LNCaP clone FGC (cell line): ENCODE measurements around the gene ZSCAN4.

ENCODE experiments used
- DNase-seq: peaks from one replicate; pipeline ENCODE4 v3.0.0-alpha.2; 2011; ENCODE audit warnings: low read depth
- H3K4me3 ChIP-seq: 2 replicates; pipeline ENCODE4 v1.5.1; 2011; ENCODE audit warnings: mild to moderate bottlenecking, low read depth, low read length, control low read depth
- TF ChIP-seq, protein P1 (sequence below): IDR thresholded peaks from 2 replicates; pipeline ENCODE4 v1.5.1; 2012; ENCODE audit warnings: mild to moderate bottlenecking; ENCODE audit not compliant: control insufficient read depth, insufficient read depth; ENCODE audit errors: extremely low read depth

The ZSCAN4 gene

DNA sequence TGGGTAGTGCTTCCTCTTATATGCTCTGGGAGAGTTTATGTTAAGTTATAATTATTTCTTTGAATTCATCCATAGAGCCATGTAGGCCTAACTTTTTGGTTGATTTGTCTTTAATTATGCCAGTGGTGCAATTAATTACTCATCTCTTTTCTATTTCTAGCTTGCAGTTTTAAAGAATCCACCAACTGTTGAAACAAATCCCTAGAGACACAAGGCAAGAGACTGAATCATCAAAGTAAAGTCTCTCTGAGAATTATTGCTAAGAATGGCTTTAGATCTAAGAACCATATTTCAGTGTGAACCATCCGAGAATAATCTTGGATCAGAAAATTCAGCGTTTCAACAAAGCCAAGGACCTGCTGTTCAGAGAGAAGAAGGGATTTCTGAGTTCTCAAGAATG, 7.1 kb downstream of the ZSCAN4 start:
- TF ChIP-seq, protein P1, sequence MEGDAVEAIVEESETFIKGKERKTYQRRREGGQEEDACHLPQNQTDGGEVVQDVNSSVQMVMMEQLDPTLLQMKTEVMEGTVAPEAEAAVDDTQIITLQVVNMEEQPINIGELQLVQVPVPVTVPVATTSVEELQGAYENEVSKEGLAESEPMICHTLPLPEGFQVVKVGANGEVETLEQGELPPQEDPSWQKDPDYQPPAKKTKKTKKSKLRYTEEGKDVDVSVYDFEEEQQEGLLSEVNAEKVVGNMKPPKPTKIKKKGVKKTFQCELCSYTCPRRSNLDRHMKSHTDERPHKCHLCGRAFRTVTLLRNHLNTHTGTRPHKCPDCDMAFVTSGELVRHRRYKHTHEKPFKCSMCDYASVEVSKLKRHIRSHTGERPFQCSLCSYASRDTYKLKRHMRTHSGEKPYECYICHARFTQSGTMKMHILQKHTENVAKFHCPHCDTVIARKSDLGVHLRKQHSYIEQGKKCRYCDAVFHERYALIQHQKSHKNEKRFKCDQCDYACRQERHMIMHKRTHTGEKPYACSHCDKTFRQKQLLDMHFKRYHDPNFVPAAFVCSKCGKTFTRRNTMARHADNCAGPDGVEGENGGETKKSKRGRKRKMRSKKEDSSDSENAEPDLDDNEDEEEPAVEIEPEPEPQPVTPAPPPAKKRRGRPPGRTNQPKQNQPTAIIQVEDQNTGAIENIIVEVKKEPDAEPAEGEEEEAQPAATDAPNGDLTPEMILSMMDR, result no peak
- no peak for DNase-seq
- H3K4me3 ChIP-seq, result no peak overlapping the region

DNA sequence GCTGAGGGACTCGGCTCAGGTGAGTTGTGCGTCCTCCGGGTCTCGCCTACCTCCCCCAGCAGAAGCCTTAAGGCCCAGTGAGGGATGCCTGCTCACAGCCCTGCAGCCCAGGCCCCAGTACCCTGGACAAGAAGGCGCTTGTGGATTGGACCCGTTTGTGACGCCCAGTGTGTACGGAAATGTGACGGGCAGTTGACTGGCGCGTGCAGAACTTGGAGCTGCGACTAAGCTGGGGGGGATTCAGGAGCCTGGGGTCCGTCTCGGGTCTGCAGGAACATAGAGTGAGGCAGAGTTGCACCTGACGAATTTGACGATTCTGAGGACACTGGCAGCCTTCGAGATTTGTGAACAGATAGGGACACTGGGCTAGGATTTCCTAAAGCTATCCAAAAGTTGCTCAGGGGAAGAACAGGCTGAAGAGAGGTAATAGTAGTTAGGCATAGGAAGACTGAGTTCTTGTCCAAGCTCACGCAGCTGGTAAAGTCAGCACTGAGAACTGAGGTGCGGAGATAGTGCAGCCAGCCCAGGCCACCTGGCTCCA, 13.6 kb downstream of the ZSCAN4 start:
- TF ChIP-seq, protein P1, result no peak
- DNase-seq, result no peak
- H3K4me3 ChIP-seq, result peak overlapping the region; percentile 83

DNA sequence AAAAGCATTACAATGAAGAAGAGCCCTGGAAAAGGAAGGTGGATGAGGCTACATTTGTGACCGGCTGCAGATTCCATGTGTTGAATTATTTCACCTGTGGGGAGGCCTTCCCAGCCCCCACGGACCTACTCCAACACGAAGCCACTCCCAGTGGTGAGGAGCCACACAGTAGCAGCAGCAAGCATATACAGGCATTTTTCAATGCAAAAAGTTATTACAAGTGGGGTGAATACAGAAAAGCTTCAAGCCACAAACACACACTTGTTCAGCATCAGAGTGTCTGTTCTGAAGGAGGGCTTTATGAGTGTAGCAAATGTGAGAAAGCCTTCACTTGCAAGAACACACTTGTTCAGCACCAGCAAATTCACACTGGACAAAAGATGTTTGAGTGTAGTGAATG, 18.0 kb downstream of the ZSCAN4 start:
- no peak for DNase-seq
- H3K4me3 ChIP-seq, result no peak overlapping the region

DNA sequence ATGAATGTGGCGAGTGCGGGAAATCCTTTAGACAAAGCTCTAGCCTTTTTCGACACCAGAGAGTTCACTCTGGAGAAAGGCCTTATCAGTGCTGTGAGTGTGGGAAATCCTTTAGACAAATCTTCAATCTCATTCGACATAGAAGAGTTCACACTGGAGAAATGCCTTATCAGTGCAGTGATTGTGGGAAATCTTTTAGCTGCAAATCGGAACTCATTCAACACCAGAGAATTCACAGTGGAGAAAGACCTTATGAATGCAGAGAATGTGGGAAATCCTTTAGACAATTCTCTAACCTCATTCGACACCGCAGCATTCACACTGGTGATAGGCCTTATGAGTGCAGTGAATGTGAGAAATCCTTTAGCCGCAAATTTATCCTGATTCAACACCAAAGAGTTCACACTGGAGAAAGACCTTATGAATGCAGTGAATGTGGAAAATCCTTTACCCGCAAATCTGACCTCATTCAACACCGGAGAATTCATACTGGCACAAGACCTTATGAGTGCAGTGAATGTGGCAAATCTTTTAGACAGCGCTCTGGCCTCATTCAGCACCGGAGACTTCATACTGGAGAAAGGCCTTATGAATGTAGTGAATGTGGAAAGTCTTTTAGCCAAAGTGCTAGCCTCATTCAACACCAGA, 18.8 kb downstream of the ZSCAN4 start:
- no peak overlapping the region for H3K4me3 ChIP-seq
- TF ChIP-seq, protein P1, result no peak
- DNase-seq, result no peak

More for the DNA sequence above, 18.0 kb downstream of the ZSCAN4 start:
- TF ChIP-seq, protein P1, result no peak

DNA sequence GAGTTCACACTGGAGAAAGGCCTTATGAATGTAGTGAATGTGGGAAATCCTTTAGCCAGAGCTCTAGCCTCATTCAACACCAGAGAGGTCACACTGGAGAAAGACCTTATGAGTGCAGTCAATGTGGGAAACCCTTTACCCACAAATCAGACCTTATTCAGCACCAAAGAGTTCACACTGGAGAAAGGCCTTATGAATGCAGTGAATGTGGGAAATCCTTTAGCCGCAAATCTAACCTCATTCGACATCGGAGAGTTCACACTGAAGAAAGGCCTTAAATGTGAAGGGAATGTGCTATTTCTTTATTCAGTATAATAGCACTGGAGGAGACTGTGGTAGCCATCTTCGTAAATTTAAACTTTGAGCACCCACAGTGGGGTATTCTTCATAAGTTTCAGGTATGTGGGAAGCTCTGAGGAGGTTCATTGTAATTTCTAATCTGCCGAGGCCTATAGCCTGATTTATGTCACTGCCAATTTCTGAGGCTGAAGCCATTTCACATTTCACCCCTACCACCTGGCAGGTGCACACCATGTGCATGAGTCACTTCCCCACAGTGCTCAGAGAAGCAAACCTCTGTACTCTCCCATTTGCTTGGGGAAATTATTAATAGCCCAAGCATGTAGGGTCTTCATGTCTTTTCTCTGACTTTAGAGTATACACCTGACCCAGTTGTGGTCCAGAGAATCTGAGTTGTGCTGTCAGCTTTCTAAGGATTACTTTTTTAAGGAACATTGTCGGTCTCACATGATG, 19.5 kb downstream of the ZSCAN4 start:
- TF ChIP-seq, protein P1, result no peak

DNA sequence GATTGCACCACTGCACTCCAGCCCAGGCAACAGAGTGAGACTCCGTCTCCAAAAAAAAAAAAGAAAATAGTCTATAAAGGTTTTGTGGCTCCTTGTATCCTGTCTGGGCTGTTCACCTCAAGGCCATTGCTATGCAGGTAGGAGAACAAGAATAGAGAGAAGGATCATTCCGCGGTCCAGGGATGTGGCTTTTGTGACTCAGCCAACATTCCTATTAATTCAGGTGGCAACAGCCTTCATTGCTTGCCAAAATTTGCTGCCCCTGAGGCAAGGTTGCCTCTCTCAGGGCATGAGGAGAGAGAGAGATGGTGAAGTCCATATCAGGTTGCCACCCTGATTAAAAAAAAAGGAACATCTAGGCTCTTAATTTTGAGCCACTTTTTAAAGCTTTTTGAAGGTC, 21.0 kb downstream of the ZSCAN4 start:
- no peak for DNase-seq
- TF ChIP-seq, protein P1, result no peak
- no peak overlapping the region for H3K4me3 ChIP-seq

More for the DNA sequence above, 19.5 kb downstream of the ZSCAN4 start:
- no peak overlapping the region for H3K4me3 ChIP-seq
- no peak for DNase-seq

DNA sequence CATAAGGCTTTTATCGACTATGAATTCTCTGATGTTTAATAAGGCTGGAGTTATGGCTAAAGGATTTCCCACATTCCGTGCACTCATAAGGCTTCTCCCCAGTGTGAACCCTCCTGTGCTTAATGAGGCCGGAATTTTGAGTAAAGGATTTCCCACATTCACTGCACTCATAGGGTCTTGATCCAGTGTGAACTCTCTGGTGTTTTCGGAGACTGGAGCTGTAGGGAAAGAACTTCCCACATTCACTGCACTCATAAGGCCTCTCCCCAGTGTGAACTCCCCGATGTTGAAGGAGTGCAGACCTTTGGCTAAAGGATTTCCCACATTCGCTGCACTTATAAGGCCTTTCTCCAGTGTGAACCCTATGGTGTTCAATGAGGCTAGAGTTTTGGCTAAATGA, 32.9 kb downstream of the ZSCAN4 start:
- TF ChIP-seq, protein P1, result no peak
- H3K4me3 ChIP-seq, result no peak overlapping the region
- DNase-seq, result no peak
